Measurements from ENCODE around the gene QRFP.
A peak's percentile ranks its signal among the peaks of the same experiment; 100 is the strongest.

Gene QRFP

GRCh38 chr9:130932255-130933079 is 35.9 kb upstream of the QRFP start:
- H3K27me3 ChIP-seq (ENCODE audit: control insufficient read depth in 1 of 2, insufficient read depth in 2 of 2, low read length in 2 of 2): peaks cover 34 to 36% of the 10 kb centered on the region in 2 donors
- no peaks in the 10 kb centered on the region for H3K36me3 ChIP-seq (ENCODE audit: control insufficient read depth in 2 of 2, insufficient read depth in 2 of 2, low read length in 2 of 2)
- no peak overlapping the region for H3K27ac ChIP-seq (ENCODE audit: low read length)
- H3K4me1 ChIP-seq (ENCODE audit: control insufficient read depth, insufficient read depth, low read length): peaks cover 10% of the 10 kb centered on the region
- no peak overlapping the region for H3K9ac ChIP-seq (ENCODE audit: low read length in 2 of 2)
- peak overlapping the region in 1 of 2 donors; percentile 16 for H3K4me3 ChIP-seq (ENCODE audit: low read length in 2 of 2)
- H3K9me3 ChIP-seq (ENCODE audit: control insufficient read depth in 2 of 2, low read length in 2 of 2): no peaks in the 10 kb centered on the region

GRCh38 chr9:130931508-130932254 is 35.1 kb upstream of the QRFP start:
- Histone ChIP-seq H3K9me3 (ENCODE audit: control insufficient read depth in 2 of 2, low read length in 2 of 2) (no peaks in the 10 kb centered on the region), H3K9ac (ENCODE audit: low read length in 2 of 2) (no peak overlapping the region), H3K27me3 (ENCODE audit: control insufficient read depth in 1 of 2, insufficient read depth in 2 of 2, low read length in 2 of 2) (peaks cover 27 to 28% of the 10 kb centered on the region in 2 donors), H3K36me3 (ENCODE audit: control insufficient read depth in 2 of 2, insufficient read depth in 2 of 2, low read length in 2 of 2) (no peaks in the 10 kb centered on the region), H3K4me1 (ENCODE audit: control insufficient read depth, insufficient read depth, low read length) (peaks cover 10% of the 10 kb centered on the region), H3K27ac (ENCODE audit: low read length) (no peak overlapping the region), H3K4me3 (ENCODE audit: low read length in 2 of 2) (no peak overlapping the region)

- Histone ChIP-seq H3K4me3 (ENCODE audit: low read length in 2 of 2) (no peak overlapping the region), H3K27ac (ENCODE audit: low read length) (no peak overlapping the region), H3K9ac (ENCODE audit: low read length in 2 of 2) (no peak overlapping the region), H3K27me3 (ENCODE audit: control insufficient read depth in 1 of 2, insufficient read depth in 2 of 2, low read length in 2 of 2) (peaks cover 25 to 27% of the 10 kb centered on the region in 2 donors), H3K4me1 (ENCODE audit: control insufficient read depth, insufficient read depth, low read length) (peaks cover 10% of the 10 kb centered on the region), H3K36me3 (ENCODE audit: control insufficient read depth in 2 of 2, insufficient read depth in 2 of 2, low read length in 2 of 2) (no peaks in the 10 kb centered on the region), H3K9me3 (ENCODE audit: control insufficient read depth in 2 of 2, low read length in 2 of 2) (no peaks in the 10 kb centered on the region)
Observed at GRCh38 chr9:130930804-130931349, 34.3 kb upstream of the QRFP start.

GRCh38 chr9:130930132-130930803 is 33.7 kb upstream of the QRFP start:
- Histone ChIP-seq H3K27ac (ENCODE audit: low read length) (no peak overlapping the region), H3K27me3 (ENCODE audit: control insufficient read depth in 1 of 2, insufficient read depth in 2 of 2, low read length in 2 of 2) (peaks cover 22 to 26% of the 10 kb centered on the region in 2 donors), H3K9me3 (ENCODE audit: control insufficient read depth in 2 of 2, low read length in 2 of 2) (no peaks in the 10 kb centered on the region)

GRCh38 chr9:130929571-130930038 is 33.0 kb upstream of the QRFP start:
- no peak overlapping the region for H3K9ac ChIP-seq (ENCODE audit: low read length in 2 of 2)
- H3K9me3 ChIP-seq (ENCODE audit: control insufficient read depth in 2 of 2, low read length in 2 of 2): no peaks in the 10 kb centered on the region
- peaks cover 15 to 20% of the 10 kb centered on the region in 2 donors for H3K27me3 ChIP-seq (ENCODE audit: control insufficient read depth in 1 of 2, insufficient read depth in 2 of 2, low read length in 2 of 2)
- H3K4me1 ChIP-seq (ENCODE audit: control insufficient read depth, insufficient read depth, low read length): peaks cover 10% of the 10 kb centered on the region
- no peak overlapping the region for H3K4me3 ChIP-seq (ENCODE audit: low read length in 2 of 2)
- H3K36me3 ChIP-seq (ENCODE audit: control insufficient read depth in 2 of 2, insufficient read depth in 2 of 2, low read length in 2 of 2): no peaks in the 10 kb centered on the region
- no peak overlapping the region for H3K27ac ChIP-seq (ENCODE audit: low read length)

More at GRCh38 chr9:130930132-130930803, 33.7 kb upstream of the QRFP start:
- Histone ChIP-seq H3K4me1 (ENCODE audit: control insufficient read depth, insufficient read depth, low read length) (peaks cover 10% of the 10 kb centered on the region), H3K36me3 (ENCODE audit: control insufficient read depth in 2 of 2, insufficient read depth in 2 of 2, low read length in 2 of 2) (no peaks in the 10 kb centered on the region), H3K4me3 (ENCODE audit: low read length in 2 of 2) (no peak overlapping the region), H3K9ac (ENCODE audit: low read length in 2 of 2) (no peak overlapping the region)

GRCh38 chr9:130927995-130928900 is 31.6 kb upstream of the QRFP start:
- Histone ChIP-seq H3K27ac (ENCODE audit: low read length) (no peak overlapping the region), H3K27me3 (ENCODE audit: control insufficient read depth in 1 of 2, insufficient read depth in 2 of 2, low read length in 2 of 2) (peaks cover 5 to 10% of the 10 kb centered on the region in 2 donors), H3K9ac (ENCODE audit: low read length in 2 of 2) (no peak overlapping the region)

GRCh38 chr9:130927338-130927737 is 30.7 kb upstream of the QRFP start:
- no peaks in the 10 kb centered on the region for H3K4me1 ChIP-seq (ENCODE audit: control insufficient read depth, insufficient read depth, low read length)
- H3K9ac ChIP-seq (ENCODE audit: low read length in 2 of 2): no peak overlapping the region
- H3K36me3 ChIP-seq (ENCODE audit: control insufficient read depth in 2 of 2, insufficient read depth in 2 of 2, low read length in 2 of 2): no peaks in the 10 kb centered on the region
- no peak overlapping the region for H3K4me3 ChIP-seq (ENCODE audit: low read length in 2 of 2)
- H3K27ac ChIP-seq (ENCODE audit: low read length): no peak overlapping the region
- H3K9me3 ChIP-seq (ENCODE audit: control insufficient read depth in 2 of 2, low read length in 2 of 2): no peaks in the 10 kb centered on the region
- peaks cover 4% of the 10 kb centered on the region in 2 donors for H3K27me3 ChIP-seq (ENCODE audit: control insufficient read depth in 1 of 2, insufficient read depth in 2 of 2, low read length in 2 of 2)

More at GRCh38 chr9:130927995-130928900, 31.6 kb upstream of the QRFP start:
- Histone ChIP-seq H3K4me1 (ENCODE audit: control insufficient read depth, insufficient read depth, low read length) (peaks cover 8% of the 10 kb centered on the region), H3K36me3 (ENCODE audit: control insufficient read depth in 2 of 2, insufficient read depth in 2 of 2, low read length in 2 of 2) (no peaks in the 10 kb centered on the region), H3K4me3 (ENCODE audit: low read length in 2 of 2) (no peak overlapping the region), H3K9me3 (ENCODE audit: control insufficient read depth in 2 of 2, low read length in 2 of 2) (no peaks in the 10 kb centered on the region)

GRCh38 chr9:130925050-130925678 is 28.6 kb upstream of the QRFP start:
- Histone ChIP-seq H3K9me3 (ENCODE audit: control insufficient read depth in 2 of 2, low read length in 2 of 2) (no peaks in the 10 kb centered on the region), H3K4me3 (ENCODE audit: low read length in 2 of 2) (no peak overlapping the region), H3K27me3 (ENCODE audit: control insufficient read depth in 1 of 2, insufficient read depth in 2 of 2, low read length in 2 of 2) (peaks cover 4 to 8% of the 10 kb centered on the region in 2 donors), H3K36me3 (ENCODE audit: control insufficient read depth in 2 of 2, insufficient read depth in 2 of 2, low read length in 2 of 2) (no peaks in the 10 kb centered on the region), H3K27ac (ENCODE audit: low read length) (no peak overlapping the region), H3K4me1 (ENCODE audit: control insufficient read depth, insufficient read depth, low read length) (no peaks in the 10 kb centered on the region), H3K9ac (ENCODE audit: low read length in 2 of 2) (no peak overlapping the region)

GRCh38 chr9:130924448-130924788 is 27.8 kb upstream of the QRFP start:
- H3K4me1 ChIP-seq (ENCODE audit: control insufficient read depth, insufficient read depth, low read length): no peaks in the 10 kb centered on the region
- H3K9me3 ChIP-seq (ENCODE audit: control insufficient read depth in 2 of 2, low read length in 2 of 2): no peaks in the 10 kb centered on the region
- H3K27ac ChIP-seq (ENCODE audit: low read length): no peak overlapping the region
- H3K27me3 ChIP-seq (ENCODE audit: control insufficient read depth in 1 of 2, insufficient read depth in 2 of 2, low read length in 2 of 2): peaks cover 4 to 8% of the 10 kb centered on the region in 2 donors
- H3K9ac ChIP-seq (ENCODE audit: low read length in 2 of 2): no peak overlapping the region
- no peaks in the 10 kb centered on the region for H3K36me3 ChIP-seq (ENCODE audit: control insufficient read depth in 2 of 2, insufficient read depth in 2 of 2, low read length in 2 of 2)
- no peak overlapping the region for H3K4me3 ChIP-seq (ENCODE audit: low read length in 2 of 2)
